Ecto neural progenitor cell (in vitro differentiated cells): ENCODE measurements around the gene KIF6.

Experiments
- DNase-seq: peaks from one replicate; pipeline ENCODE4 v3.0.0-alpha.2; 2018; ENCODE audit warnings: low spot score

The KIF6 gene

GRCh38 chr6:39420300-39421265, 304.6 kb downstream of the KIF6 start:
- no peak for DNase-seq

- DNase-seq, result no peak
These were observed 305.6 kb downstream of the KIF6 start for GRCh38 chr6:39419607-39420006.

- DNase-seq, result no peak
These were observed 307.8 kb downstream of the KIF6 start for GRCh38 chr6:39417440-39417839.

- DNase-seq, result no peak
These were observed 308.5 kb downstream of the KIF6 start for GRCh38 chr6:39416728-39417127.

GRCh38 chr6:39416026-39416425, 309.2 kb downstream of the KIF6 start:
- DNase-seq, result no peak

- DNase-seq, result no peak
These were observed 309.7 kb downstream of the KIF6 start for GRCh38 chr6:39415482-39415881.

- DNase-seq, result no peak
These were observed 313.7 kb downstream of the KIF6 start for GRCh38 chr6:39411465-39411864.

GRCh38 chr6:39411001-39411400, 314.2 kb downstream of the KIF6 start:
- DNase-seq, result no peak

GRCh38 chr6:39409889-39410288, 315.3 kb downstream of the KIF6 start:
- DNase-seq, result no peak

- DNase-seq, result no peak
These were observed 317.7 kb downstream of the KIF6 start for GRCh38 chr6:39407446-39407993.

GRCh38 chr6:39404312-39404711, 320.9 kb downstream of the KIF6 start:
- DNase-seq, result no peak

GRCh38 chr6:39403304-39403703, 321.9 kb downstream of the KIF6 start:
- no peak for DNase-seq

GRCh38 chr6:39402239-39402751, 322.9 kb downstream of the KIF6 start:
- no peak for DNase-seq

GRCh38 chr6:39401376-39401775, 323.8 kb downstream of the KIF6 start:
- DNase-seq, result no peak

GRCh38 chr6:39400026-39400425, 325.2 kb downstream of the KIF6 start:
- no peak for DNase-seq

- DNase-seq, result no peak
These were observed 328.4 kb downstream of the KIF6 start for GRCh38 chr6:39396854-39397253.

GRCh38 chr6:39393075-39393474, 332.1 kb downstream of the KIF6 start:
- DNase-seq, result no peak

- no peak for DNase-seq
These were observed 334.0 kb downstream of the KIF6 start for GRCh38 chr6:39391182-39391581.

GRCh38 chr6:39389484-39389767, 335.8 kb downstream of the KIF6 start:
- DNase-seq, result no peak

- no peak for DNase-seq
These were observed 336.4 kb downstream of the KIF6 start for GRCh38 chr6:39388606-39389483.

- no peak for DNase-seq
These were observed 337.4 kb downstream of the KIF6 start for GRCh38 chr6:39387785-39388184.

- no peak for DNase-seq
These were observed 338.7 kb downstream of the KIF6 start for GRCh38 chr6:39386487-39386886.
